Endodermal cell (in vitro differentiated cells): ENCODE results near the gene OGFRL1. TPM values are rescaled to one million over a fixed set of nuclear protein-coding genes. Genes with fewer than 3 reads are reported as not detected.

Experiments used
- DNase-seq: peaks from one replicate; pipeline ENCODE4 v3.0.0-alpha.2; 2017
- H3K27ac ChIP-seq: 2 replicates; pipeline ENCODE4 v1.5.1; 2013; ENCODE audit warnings: mild to moderate bottlenecking, low read depth, low read length, moderate library complexity
- H3K27me3 ChIP-seq: 2 replicates; pipeline ENCODE4 v1.6.1; 2013; ENCODE audit warnings: mild to moderate bottlenecking, low read length, moderate library complexity; ENCODE audit not compliant: insufficient read depth, control insufficient read depth, poor library complexity, severe bottlenecking
- H3K36me3 ChIP-seq: 2 replicates; pipeline ENCODE4 v1.7.0; 2013; ENCODE audit warnings: mild to moderate bottlenecking, low read length, moderate library complexity; ENCODE audit not compliant: control insufficient read depth, insufficient read depth
- H3K4me1 ChIP-seq: one replicate; pipeline ENCODE4 v1.7.0; 2013; ENCODE audit warnings: low read length; ENCODE audit not compliant: control insufficient read depth, insufficient read depth
- H3K4me3 ChIP-seq: 2 replicates; pipeline ENCODE4 v1.5.1; 2013; ENCODE audit warnings: mild to moderate bottlenecking, low read length, moderate library complexity
- H3K9ac ChIP-seq: 2 replicates; pipeline ENCODE4 v1.6.1; 2013; ENCODE audit warnings: mild to moderate bottlenecking, low read length, moderate library complexity; ENCODE audit not compliant: poor library complexity, severe bottlenecking; ENCODE audit errors: extremely low read depth
- H3K9me3 ChIP-seq: 2 replicates; pipeline ENCODE4 v1.6.1; 2013; ENCODE audit warnings: mild to moderate bottlenecking, low read length, moderate library complexity; ENCODE audit not compliant: control insufficient read depth
- H3K27ac Mint-ChIP-seq: 2 replicates; pipeline ENCODE4 v1.8.0; 2020; ENCODE audit warnings: mixed read lengths
- H3K27me3 Mint-ChIP-seq: 2 replicates; pipeline ENCODE4 v1.8.0; 2021; ENCODE audit warnings: mild to moderate bottlenecking, mixed read lengths; ENCODE audit not compliant: insufficient read depth
- H3K36me3 Mint-ChIP-seq: 2 replicates; pipeline ENCODE4 v1.8.0; 2020; ENCODE audit warnings: low read depth, mixed read lengths
- H3K4me1 Mint-ChIP-seq: 2 replicates; pipeline ENCODE4 v1.8.0; 2020; ENCODE audit warnings: mixed read lengths
- H3K4me3 Mint-ChIP-seq: 2 replicates; pipeline ENCODE4 v1.8.0; 2020; ENCODE audit warnings: mild to moderate bottlenecking, moderate library complexity, mixed read lengths
- H3K9me3 Mint-ChIP-seq: 2 replicates; pipeline ENCODE4 v1.8.0; 2020; ENCODE audit warnings: mild to moderate bottlenecking, mixed read lengths
- WGBS, 2 experiments: methylation state at CpG; one replicate each; pipeline versions ENCODE4 v1.1.5 to v1.1.7; 2013; ENCODE audit warnings: missing lambda C conversion rate in 2 of 2, mixed read lengths in 1 of 2; ENCODE audit not compliant: insufficient coverage in 1 of 2, insufficient read length in 1 of 2; 5-methylcytosine and 5-hydroxymethylcytosine counted together
- total RNA-seq, 2 donors: library from RNA; stranded (reverse); fragmentation: NEBNext Ultra II Directional in 1 of 2; extraction: Animal tissue kit (Norgen Biotek cat#: 25700) in 1 of 2; gene quantifications; 2 replicates in 1 of 2; 3 replicates in 1 of 2; pipeline ENCODE4 v1.2.1, GENCODE V29; 2021
- TF ChIP-seq, protein P1 (sequence below): fragments of 200-600 bp; sonication (generic); conservative IDR thresholded peaks from 2 replicates; pipeline ENCODE4 v1.5.0; 2021; ENCODE audit warnings: antibody characterized with exemption, mild to moderate bottlenecking

The OGFRL1 gene
- total RNA-seq, 2 donors from 2014 or later, result 9.1 to 9.4 TPM

DNA sequence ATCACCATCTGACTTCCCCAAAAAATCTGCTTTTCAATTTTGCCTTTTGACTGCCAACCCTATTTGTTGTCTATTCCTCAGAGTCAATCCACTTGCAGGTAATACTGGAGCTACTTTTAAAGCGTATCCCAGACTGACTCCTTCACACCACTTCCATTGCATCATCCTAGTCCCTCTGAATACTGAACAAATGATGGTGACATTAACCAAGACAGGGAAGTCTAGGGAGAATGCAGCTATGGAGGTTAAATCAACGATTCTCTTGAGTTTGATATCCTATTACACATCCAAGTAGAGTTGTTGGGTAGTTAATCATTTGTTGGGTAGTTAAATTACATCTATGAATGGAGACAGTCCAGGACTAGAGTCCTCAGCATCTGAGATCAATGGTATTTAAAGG lies 2.0 kb downstream of the OGFRL1 start:
- Mint-ChIP-seq H3K9me3 (no peaks in the 10 kb centered on the region), H3K4me3 (peak overlapping the region; percentile 63), H3K36me3 (peaks cover 19% of the 10 kb centered on the region), H3K4me1 (peaks cover 22% of the 10 kb centered on the region), H3K27ac (no peak overlapping the region), H3K27me3 (peaks cover 7% of the 10 kb centered on the region)
- TF ChIP-seq, protein P1, sequence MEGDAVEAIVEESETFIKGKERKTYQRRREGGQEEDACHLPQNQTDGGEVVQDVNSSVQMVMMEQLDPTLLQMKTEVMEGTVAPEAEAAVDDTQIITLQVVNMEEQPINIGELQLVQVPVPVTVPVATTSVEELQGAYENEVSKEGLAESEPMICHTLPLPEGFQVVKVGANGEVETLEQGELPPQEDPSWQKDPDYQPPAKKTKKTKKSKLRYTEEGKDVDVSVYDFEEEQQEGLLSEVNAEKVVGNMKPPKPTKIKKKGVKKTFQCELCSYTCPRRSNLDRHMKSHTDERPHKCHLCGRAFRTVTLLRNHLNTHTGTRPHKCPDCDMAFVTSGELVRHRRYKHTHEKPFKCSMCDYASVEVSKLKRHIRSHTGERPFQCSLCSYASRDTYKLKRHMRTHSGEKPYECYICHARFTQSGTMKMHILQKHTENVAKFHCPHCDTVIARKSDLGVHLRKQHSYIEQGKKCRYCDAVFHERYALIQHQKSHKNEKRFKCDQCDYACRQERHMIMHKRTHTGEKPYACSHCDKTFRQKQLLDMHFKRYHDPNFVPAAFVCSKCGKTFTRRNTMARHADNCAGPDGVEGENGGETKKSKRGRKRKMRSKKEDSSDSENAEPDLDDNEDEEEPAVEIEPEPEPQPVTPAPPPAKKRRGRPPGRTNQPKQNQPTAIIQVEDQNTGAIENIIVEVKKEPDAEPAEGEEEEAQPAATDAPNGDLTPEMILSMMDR, result no peak
- WGBS, 2 experiments, result 89 to 100% methylated on average over 2 of the region's 2 CpGs
- Histone ChIP-seq H3K4me1 (no peaks in the 10 kb centered on the region), H3K36me3 (peaks cover 3% of the 10 kb centered on the region), H3K9me3 (no peaks in the 10 kb centered on the region), H3K9ac (no peak overlapping the region), H3K27ac (no peak overlapping the region), H3K27me3 (no peaks in the 10 kb centered on the region), H3K4me3 (no peak overlapping the region)
- DNase-seq, result no peak

DNA sequence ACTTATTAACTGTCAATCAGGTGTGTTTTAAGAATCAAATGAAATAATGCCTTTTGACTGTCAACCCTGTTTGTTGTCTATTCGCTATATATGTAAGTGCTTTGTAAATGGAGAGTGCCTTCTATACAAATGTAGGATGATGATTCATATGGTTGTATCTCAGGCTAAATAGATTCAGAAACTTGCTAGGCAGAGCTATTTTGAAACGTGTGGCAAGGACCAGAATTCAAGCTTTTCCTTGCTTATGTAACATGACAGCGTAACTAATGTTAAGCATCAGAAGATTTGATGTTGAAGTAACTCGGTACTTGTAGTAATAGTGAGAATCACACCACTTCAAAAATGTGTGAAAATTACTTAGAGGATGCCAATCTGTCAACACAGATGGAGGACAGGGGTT lies 3.4 kb downstream of the OGFRL1 start:
- no peak overlapping the region for H3K4me3 Mint-ChIP-seq
- no peak overlapping the region for H3K4me3 ChIP-seq
- no peak overlapping the region for H3K27ac ChIP-seq
- DNase-seq, result no peak
- peaks cover 19% of the 10 kb centered on the region for H3K36me3 Mint-ChIP-seq
- peaks cover 6% of the 10 kb centered on the region for H3K36me3 ChIP-seq
- H3K4me1 Mint-ChIP-seq, result peaks cover 22% of the 10 kb centered on the region
- no peaks in the 10 kb centered on the region for H3K9me3 ChIP-seq
- H3K4me1 ChIP-seq, result no peaks in the 10 kb centered on the region
- no peaks in the 10 kb centered on the region for H3K9me3 Mint-ChIP-seq
- TF ChIP-seq, protein P1, result no peak
- H3K9ac ChIP-seq, result no peak overlapping the region
- no peak overlapping the region for H3K27ac Mint-ChIP-seq
- 89% methylated on average over 3 to 4 of the region's 4 CpGs for WGBS, 2 experiments
- H3K27me3 Mint-ChIP-seq, result peaks cover 6% of the 10 kb centered on the region
- H3K27me3 ChIP-seq, result no peaks in the 10 kb centered on the region

DNA sequence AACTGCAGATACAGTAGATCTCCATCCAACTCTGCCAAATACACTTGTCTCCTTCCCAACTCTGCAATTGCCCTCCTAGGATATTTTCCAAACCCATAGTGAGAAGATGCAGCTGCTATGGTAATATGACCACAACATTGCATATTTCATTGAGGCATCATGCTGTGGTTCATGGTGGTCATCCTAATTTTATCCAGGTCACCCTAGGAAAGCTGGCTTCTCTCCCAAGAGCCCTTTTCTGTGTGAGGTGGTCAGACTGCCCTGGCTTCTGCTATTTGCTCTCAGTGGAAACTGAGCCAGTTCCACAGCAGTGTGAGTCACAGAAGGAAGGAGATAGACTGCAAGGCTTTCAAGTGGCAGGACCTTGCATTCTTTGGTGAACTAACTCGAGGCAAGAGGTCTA lies 5.5 kb downstream of the OGFRL1 start:
- Mint-ChIP-seq H3K9me3 (no peaks in the 10 kb centered on the region), H3K27ac (no peak overlapping the region), H3K4me1 (peaks cover 24% of the 10 kb centered on the region), H3K4me3 (no peak overlapping the region), H3K27me3 (no peaks in the 10 kb centered on the region), H3K36me3 (peaks cover 19% of the 10 kb centered on the region)
- no peak for DNase-seq
- TF ChIP-seq, protein P1, result no peak
- peaks cover 2% of the 10 kb centered on the region for H3K4me1 ChIP-seq
- no peak overlapping the region for H3K9ac ChIP-seq
- H3K4me3 ChIP-seq, result no peak overlapping the region
- H3K36me3 ChIP-seq, result peaks cover 8% of the 10 kb centered on the region
- no peaks in the 10 kb centered on the region for H3K9me3 ChIP-seq
- H3K27me3 ChIP-seq, result no peaks in the 10 kb centered on the region
- 80 to 83% methylated on average over 1 of the region's 1 CpG for WGBS, 2 experiments
- no peak overlapping the region for H3K27ac ChIP-seq
